ENCODE data around the gene SFXN4. TPM values are rescaled to one million over a fixed set of nuclear protein-coding genes. Genes with fewer than 3 reads are reported as not detected.

Gene SFXN4
- total RNA-seq, 1 experiment from 2014 or later, result 24.0 TPM

DNA sequence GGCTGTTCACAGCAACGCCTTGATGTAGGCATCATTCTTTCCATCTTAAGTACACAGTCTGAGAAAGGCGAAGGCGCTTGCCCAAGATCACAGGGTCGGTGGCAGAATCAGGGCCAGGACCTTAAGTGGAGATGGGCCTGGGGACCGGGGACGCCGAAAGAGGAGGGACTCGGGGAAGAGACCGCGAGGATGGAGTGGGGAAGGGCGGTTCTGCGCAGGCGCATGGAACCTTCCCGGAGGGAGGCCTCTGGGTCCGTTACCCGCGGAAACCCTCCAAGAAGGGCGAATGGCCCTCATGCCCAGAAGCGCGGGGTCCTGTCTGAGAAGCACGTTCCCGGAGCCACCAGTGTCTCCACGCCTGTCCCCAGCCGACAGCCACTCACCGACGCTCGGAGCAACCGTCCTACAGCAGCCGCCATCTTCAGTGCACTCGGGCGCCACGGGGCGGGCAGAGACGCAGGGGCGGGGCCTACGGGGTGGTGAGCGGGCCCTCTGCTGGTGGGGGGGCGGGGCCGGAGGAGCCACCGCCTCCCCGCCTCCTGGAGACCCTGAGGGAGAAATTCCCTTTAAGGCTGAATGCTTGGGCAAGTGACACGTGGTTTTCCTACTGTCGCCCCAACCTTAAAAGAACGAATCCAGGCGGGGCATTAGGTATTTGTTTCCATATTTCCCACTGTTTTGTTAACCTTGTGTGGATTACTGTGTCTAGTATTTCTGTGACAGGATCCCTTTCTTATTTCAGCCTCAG is 13.0 kb upstream of the SFXN4 start, which contains the start of gene PRDX3 (continued):
- TF ChIP-seq, protein P1, sequence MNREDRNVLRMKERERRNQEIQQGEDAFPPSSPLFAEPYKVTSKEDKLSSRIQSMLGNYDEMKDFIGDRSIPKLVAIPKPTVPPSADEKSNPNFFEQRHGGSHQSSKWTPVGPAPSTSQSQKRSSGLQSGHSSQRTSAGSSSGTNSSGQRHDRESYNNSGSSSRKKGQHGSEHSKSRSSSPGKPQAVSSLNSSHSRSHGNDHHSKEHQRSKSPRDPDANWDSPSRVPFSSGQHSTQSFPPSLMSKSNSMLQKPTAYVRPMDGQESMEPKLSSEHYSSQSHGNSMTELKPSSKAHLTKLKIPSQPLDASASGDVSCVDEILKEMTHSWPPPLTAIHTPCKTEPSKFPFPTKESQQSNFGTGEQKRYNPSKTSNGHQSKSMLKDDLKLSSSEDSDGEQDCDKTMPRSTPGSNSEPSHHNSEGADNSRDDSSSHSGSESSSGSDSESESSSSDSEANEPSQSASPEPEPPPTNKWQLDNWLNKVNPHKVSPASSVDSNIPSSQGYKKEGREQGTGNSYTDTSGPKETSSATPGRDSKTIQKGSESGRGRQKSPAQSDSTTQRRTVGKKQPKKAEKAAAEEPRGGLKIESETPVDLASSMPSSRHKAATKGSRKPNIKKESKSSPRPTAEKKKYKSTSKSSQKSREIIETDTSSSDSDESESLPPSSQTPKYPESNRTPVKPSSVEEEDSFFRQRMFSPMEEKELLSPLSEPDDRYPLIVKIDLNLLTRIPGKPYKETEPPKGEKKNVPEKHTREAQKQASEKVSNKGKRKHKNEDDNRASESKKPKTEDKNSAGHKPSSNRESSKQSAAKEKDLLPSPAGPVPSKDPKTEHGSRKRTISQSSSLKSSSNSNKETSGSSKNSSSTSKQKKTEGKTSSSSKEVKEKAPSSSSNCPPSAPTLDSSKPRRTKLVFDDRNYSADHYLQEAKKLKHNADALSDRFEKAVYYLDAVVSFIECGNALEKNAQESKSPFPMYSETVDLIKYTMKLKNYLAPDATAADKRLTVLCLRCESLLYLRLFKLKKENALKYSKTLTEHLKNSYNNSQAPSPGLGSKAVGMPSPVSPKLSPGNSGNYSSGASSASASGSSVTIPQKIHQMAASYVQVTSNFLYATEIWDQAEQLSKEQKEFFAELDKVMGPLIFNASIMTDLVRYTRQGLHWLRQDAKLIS (CRISPR knock-in tag; IDR thresholded peaks at IDR 0.05; ENCODE audit: borderline replicate concordance), result no peak; the same call in 1 of the 2 replicates
- peak; percentile 78 for TF ChIP-seq ETV6 (CRISPR knock-in tag; IDR thresholded peaks at IDR 0.05)
- no peak for TF ChIP-seq NFYB (CRISPR knock-in tag; conservative IDR thresholded peaks at IDR 0.05; ENCODE audit: low read depth)
- 0 out of 2 replicates have a peak, but pooled peaks have one; percentile 58 for TF ChIP-seq FOXP1 (CRISPR knock-in tag; IDR thresholded peaks at IDR 0.05; ENCODE audit: borderline replicate concordance)
- TF ChIP-seq ZBTB21 (CRISPR knock-in tag; IDR thresholded peaks at IDR 0.05; ENCODE audit: borderline replicate concordance), result no peak
- TF ChIP-seq, protein P2, sequence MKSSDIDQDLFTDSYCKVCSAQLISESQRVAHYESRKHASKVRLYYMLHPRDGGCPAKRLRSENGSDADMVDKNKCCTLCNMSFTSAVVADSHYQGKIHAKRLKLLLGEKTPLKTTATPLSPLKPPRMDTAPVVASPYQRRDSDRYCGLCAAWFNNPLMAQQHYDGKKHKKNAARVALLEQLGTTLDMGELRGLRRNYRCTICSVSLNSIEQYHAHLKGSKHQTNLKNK (CRISPR knock-in tag; IDR thresholded peaks at IDR 0.05), result no peak
- TF ChIP-seq TEAD4 (CRISPR knock-in tag; IDR thresholded peaks at IDR 0.05), result no peak
- TF ChIP-seq, protein P3, sequence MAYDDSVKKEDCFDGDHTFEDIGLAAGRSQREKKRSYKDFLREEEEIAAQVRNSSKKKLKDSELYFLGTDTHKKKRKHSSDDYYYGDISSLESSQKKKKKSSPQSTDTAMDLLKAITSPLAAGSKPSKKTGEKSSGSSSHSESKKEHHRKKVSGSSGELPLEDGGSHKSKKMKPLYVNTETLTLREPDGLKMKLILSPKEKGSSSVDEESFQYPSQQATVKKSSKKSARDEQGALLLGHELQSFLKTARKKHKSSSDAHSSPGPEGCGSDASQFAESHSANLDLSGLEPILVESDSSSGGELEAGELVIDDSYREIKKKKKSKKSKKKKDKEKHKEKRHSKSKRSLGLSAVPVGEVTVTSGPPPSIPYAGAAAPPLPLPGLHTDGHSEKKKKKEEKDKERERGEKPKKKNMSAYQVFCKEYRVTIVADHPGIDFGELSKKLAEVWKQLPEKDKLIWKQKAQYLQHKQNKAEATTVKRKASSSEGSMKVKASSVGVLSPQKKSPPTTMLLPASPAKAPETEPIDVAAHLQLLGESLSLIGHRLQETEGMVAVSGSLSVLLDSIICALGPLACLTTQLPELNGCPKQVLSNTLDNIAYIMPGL (CRISPR knock-in tag; IDR thresholded peaks at IDR 0.05), result no peak
- TF ChIP-seq ZNF263 (CRISPR knock-in tag; IDR thresholded peaks at IDR 0.05; ENCODE audit: low read depth), result no peak
- TF ChIP-seq, protein P4, sequence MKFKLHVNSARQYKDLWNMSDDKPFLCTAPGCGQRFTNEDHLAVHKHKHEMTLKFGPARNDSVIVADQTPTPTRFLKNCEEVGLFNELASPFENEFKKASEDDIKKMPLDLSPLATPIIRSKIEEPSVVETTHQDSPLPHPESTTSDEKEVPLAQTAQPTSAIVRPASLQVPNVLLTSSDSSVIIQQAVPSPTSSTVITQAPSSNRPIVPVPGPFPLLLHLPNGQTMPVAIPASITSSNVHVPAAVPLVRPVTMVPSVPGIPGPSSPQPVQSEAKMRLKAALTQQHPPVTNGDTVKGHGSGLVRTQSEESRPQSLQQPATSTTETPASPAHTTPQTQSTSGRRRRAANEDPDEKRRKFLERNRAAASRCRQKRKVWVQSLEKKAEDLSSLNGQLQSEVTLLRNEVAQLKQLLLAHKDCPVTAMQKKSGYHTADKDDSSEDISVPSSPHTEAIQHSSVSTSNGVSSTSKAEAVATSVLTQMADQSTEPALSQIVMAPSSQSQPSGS (CRISPR knock-in tag; IDR thresholded peaks at IDR 0.05; ENCODE audit: borderline replicate concordance, low read depth), result no peak
- peak; percentile 38; the same call in 1 of the 2 replicates for TF ChIP-seq JUN (CRISPR knock-in tag; IDR thresholded peaks at IDR 0.05)
- TF ChIP-seq, protein P5, sequence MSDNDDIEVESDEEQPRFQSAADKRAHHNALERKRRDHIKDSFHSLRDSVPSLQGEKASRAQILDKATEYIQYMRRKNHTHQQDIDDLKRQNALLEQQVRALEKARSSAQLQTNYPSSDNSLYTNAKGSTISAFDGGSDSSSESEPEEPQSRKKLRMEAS (CRISPR knock-in tag; IDR thresholded peaks at IDR 0.05), result peak; percentile 74
- no peak for TF ChIP-seq PRRX2 (CRISPR knock-in tag; IDR thresholded peaks at IDR 0.05)
- peak; percentile 85 for TF ChIP-seq SP1 (CRISPR knock-in tag; conservative IDR thresholded peaks at IDR 0.05)
- peak; percentile 32; the same call in 1 of the 2 replicates for TF ChIP-seq RELA (CRISPR knock-in tag; IDR thresholded peaks at IDR 0.05; ENCODE audit: borderline replicate concordance)
- no peak for TF ChIP-seq NR2C2 (CRISPR knock-in tag; IDR thresholded peaks at IDR 0.05)

DNA sequence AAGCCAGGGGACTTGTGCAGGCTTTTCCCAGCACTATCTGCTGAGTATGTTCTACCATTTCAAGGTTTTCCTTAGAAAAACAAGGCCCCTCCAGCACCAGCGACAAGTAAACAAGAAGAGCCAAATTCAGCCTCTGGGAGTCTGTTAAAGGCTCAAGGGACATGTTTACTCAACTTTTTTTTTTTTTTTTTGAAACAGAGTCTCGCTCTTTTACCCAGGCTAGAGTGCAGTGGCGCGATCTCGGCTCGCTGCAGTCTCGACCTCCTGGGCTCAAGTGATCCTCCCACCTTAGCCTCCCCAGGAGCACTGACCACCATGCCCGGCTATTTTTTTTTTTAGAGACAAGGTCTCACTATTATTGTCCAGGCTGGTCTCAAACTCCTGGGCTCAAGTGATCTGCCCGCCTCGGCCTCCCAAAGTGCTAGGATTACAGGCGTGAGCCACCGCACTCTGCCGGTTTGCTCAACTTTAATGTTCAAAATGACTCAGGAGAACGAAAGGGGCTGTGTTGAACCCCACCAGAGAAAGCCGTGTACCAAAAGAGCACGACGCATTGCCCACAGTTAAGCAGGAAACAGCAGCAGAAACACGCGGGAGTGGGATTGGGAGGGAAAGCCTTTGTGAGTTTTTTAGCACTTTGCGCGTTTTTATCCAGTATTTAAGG is 12.3 kb upstream of the SFXN4 start:
- no peak for DNase-seq (ENCODE audit: low spot score)
- TF ChIP-seq ZNF121 (CRISPR knock-in tag; IDR thresholded peaks at IDR 0.05) (no peak), PRRX2 (CRISPR knock-in tag; IDR thresholded peaks at IDR 0.05) (no peak), RELA (CRISPR knock-in tag; IDR thresholded peaks at IDR 0.05; ENCODE audit: borderline replicate concordance) (no peak), ZNF219 (CRISPR knock-in tag; IDR thresholded peaks at IDR 0.05; ENCODE audit: borderline replicate concordance) (no peak), MYBL2 (CRISPR knock-in tag; IDR thresholded peaks at IDR 0.05) (peak; percentile 71; the same call in 1 of the 2 replicates)
- H3K9me3 Mint-ChIP-seq, result no peaks in the 10 kb centered on the region
- CTCF ChIA-PET, result interaction anchor here (0.7 kb wide), 1 partner anchor 153 kb away, joined by 4 read pairs; no protein-coding TSS in a partner anchor
- peak overlapping the region; percentile 99 for H3K4me3 Mint-ChIP-seq
- POLR2A ChIA-PET, result no interaction called here
- peaks cover 32% of the 10 kb centered on the region for H3K36me3 Mint-ChIP-seq
- no peaks in the 10 kb centered on the region for H3K27me3 Mint-ChIP-seq (ENCODE audit: low read depth)
- no peak for ATAC-seq
- peak overlapping the region; percentile 96 for H3K27ac Mint-ChIP-seq
- H3K4me1 Mint-ChIP-seq, result peaks cover 10% of the 10 kb centered on the region
